Head of caudate nucleus (tissue), 42 donors: ENCODE data around the gene ZACN.

Source experiments
- DNase-seq, 42 donors: peaks; one replicate each; pipeline versions ENCODE4 v3.0.0 to v3.0.0-alpha.2; 2020 to 2021; ENCODE audit warnings: mixed read lengths in 7 of 42
- intact Hi-C: fragments of 100-400 bp; cut with DNase I; formaldehyde crosslinking; loops from one replicate; pipeline ENCODE4 v1.15.0; 2022

ZACN gene

GRCh38 chr17:76122431-76123190, 43.6 kb downstream of the ZACN start:
- intact Hi-C loops = loop anchor here (5.0 kb wide), 1 partner anchor 155 kb away; no protein-coding TSS in a partner anchor
- DNase-seq = no peak

GRCh38 chr17:76123191-76123499, 44.2 kb downstream of the ZACN start:
- intact Hi-C loops = loop anchor here (5.0 kb wide), 1 partner anchor 154 kb away; no protein-coding TSS in a partner anchor
- no peak for DNase-seq

GRCh38 chr17:76123749-76124581, 45.0 kb downstream of the ZACN start:
- intact Hi-C loops = loop anchor here (5.0 kb wide), 1 partner anchor 153 kb away; no protein-coding TSS in a partner anchor
- no peak for DNase-seq

GRCh38 chr17:76124582-76125390, 45.8 kb downstream of the ZACN start:
- intact Hi-C loops = loop anchor here (5.0 kb wide), 1 partner anchor 153 kb away; no protein-coding TSS in a partner anchor
- no peak for DNase-seq

- intact Hi-C loops = no loop called here
- DNase-seq = no peak
Observed at GRCh38 chr17:76125391-76125675, 46.4 kb downstream of the ZACN start.

GRCh38 chr17:76125922-76126321, 46.9 kb downstream of the ZACN start:
- intact Hi-C loops = no loop called here
- no peak for DNase-seq

- DNase-seq = no peak
- intact Hi-C loops = loop anchor here (10.0 kb wide), 1 partner anchor 54 kb away; no protein-coding TSS in a partner anchor
Observed at GRCh38 chr17:76130473-76130872, 51.5 kb downstream of the ZACN start.

- intact Hi-C loops = loop anchor here (10.0 kb wide), 1 partner anchor 54 kb away; no protein-coding TSS in a partner anchor
Observed at GRCh38 chr17:76131051-76131691, 52.2 kb downstream of the ZACN start.

GRCh38 chr17:76131692-76132573, 53.0 kb downstream of the ZACN start:
- intact Hi-C loops = loop anchor here (10.0 kb wide), 1 partner anchor 53 kb away; no protein-coding TSS in a partner anchor
- DNase-seq = no peak

More at GRCh38 chr17:76131051-76131691, 52.2 kb downstream of the ZACN start:
- DNase-seq = no peak
